A172 (cell line): ENCODE measurements around the gene KCNE3. TPM values are rescaled to one million over a fixed set of nuclear protein-coding genes. Genes with fewer than 3 reads are reported as not detected.

Experiments
- DNase-seq: peaks from one replicate; pipeline ENCODE4 v3.0.0-alpha.2; 2015; ENCODE audit warnings: low spot score
- total RNA-seq: library from RNA; depleted of rRNA; stranded (reverse); fragments of >200 nt; shearing (Covaris generic); gene quantifications from 2 replicates; pipeline ENCODE4 v1.2.3, GENCODE V29; 2014

KCNE3 gene
- total RNA-seq, 1 experiment from 2014 or later: not detected

DNA sequence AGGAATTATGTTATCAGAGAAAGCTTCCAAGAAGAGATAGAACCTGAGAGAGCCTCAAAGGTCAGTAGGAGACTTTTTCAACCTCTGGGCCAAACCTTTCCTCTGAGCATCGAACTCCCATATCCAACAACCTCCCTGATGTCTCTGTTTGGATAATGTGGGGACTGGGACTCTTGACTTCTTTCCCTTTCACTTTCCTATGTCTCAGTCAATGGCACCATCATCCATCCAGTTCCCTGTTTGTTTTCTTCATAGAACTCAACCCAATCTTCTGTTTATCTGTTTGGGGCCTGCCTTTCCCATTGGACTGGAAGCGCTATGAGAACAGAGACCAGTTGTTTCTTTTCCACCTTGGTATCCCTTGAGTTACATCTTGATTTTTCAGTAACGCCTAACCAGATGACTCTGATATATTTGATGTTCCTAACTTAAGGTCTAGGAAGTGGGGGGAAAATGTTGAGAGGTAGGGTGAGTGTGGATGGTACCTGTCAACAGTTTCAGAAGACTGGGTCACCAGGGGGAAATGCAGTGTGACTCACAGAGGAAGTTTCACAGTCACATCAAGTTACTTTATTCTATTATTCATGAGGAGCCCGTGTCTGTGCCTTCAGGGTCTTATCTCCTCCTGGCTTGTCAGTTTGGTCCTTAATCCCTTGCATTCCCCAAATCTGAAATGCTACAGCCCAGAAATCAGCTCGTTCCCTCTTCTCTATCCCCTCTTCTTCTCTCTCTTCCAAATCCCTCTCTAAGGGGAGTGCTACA lies 4.5 kb upstream of the KCNE3 start:
- no peak for DNase-seq

DNA sequence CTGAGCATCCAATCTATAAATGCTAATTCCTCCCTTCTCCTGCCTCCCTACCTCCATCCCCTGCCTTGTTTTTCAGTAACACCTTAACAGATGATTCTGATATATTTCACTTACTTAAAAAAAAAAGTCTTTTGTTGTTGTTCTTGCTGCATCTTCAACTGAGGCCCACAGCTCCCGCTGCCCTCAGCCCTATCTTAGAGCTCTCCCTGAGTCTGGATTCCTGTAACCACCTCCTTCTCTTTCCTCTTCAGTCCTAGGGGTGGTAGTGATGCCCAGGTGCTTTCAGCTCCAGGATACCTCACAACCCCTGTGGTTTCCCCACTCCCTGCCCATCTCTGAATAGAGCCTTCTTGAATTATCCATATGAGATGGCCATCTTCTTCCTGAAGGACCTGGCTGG lies 3.7 kb upstream of the KCNE3 start:
- DNase-seq: no peak

DNA sequence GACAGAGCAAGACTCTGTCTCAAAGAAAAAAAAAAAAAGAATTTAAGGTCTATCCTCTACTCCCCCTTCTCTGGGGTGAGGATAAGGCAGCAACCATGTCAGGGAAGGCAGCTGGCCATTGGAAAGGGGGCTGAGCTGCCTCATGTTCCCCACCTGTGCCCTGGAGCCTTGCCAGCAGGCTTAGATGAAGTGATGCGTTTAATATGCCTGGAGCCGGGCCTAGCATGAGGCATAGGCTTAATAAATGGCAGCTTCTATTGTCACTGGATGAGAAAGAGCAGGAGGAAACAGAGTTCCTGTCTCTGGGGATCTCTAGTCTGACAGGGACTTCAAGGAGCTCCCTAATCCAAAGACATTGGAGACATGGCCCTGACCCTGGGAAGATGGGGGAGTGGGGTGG lies 3.2 kb upstream of the KCNE3 start:
- DNase-seq: no peak

DNA sequence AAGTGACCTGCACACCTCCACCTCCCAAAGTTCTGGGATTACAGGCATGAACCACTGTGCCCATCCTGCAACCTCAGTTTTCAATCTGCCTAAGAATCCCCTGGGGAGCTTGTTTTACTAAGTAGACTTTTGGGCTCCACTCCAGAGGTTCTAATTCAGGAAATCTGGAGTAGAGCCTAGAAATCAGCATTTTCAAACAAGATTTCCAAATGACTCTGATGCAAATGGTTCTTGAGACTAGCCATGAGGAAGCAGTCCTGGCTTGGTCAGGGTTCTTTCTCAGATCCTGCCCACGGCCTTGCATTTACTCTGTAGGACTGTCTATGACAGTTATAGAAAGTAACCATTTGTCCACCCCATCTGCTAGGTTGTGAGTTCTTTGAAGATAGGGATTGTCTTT lies 1.6 kb upstream of the KCNE3 start:
- DNase-seq: no peak

DNA sequence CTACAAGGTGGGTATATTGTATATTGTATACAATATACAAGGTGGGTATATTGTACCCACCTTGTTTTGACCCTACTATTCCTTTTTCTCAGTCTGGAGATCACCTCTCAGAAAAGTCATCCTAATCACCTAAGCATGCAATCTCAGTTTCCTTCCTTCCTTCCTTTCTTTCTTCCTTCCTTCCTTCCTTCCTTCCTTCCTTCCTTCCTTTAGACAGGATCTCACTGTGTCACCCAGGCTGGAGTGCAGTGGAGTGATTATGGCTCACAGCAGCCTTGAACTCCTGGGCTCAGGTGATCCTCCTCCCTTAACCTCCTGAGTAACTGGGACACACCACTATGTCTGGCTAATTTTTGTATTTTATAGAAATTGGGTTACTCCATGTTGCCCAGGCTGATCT lies 1.2 kb upstream of the KCNE3 start:
- no peak for DNase-seq

DNA sequence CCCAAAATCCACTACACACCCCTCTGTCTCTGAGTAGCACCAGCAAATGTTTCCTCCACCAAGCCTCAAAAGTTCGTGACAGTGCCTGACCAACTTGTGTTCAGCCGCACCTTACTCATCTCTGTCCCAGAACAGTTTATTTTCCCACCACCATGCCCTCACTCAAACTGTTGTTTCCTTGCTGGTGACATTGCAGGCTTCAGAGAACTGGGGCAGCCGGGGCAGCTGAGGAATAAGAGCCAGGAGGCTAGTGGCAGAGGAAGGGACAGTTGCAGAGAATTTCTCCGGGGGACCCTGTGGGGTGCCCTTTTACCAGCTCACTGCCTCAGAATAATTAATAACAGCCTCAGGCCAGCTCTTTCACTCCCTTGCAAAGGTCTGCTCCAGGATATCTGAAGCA lies 709 bp upstream of the KCNE3 start:
- no peak for DNase-seq

DNA sequence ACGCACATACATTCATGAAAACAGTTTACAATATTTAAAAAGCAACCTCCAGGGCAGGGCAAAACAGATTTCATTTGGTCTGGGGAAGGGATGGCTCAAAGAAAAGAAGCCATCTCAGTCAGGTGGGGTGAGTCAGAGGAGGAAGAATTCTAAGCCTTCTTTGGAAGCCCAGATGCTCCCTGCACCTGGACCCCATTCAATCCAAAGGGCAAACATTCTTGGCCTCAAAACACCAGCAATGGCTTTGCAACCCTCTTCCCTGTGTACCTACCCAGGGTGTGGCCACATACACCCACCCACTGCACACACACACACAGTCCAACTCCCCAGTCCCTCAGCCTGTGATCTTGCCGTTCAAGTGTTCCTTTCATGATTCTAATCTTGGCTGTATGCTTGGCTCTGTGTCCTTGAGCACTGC lies 2.0 kb downstream of the KCNE3 start:
- no peak for DNase-seq

DNA sequence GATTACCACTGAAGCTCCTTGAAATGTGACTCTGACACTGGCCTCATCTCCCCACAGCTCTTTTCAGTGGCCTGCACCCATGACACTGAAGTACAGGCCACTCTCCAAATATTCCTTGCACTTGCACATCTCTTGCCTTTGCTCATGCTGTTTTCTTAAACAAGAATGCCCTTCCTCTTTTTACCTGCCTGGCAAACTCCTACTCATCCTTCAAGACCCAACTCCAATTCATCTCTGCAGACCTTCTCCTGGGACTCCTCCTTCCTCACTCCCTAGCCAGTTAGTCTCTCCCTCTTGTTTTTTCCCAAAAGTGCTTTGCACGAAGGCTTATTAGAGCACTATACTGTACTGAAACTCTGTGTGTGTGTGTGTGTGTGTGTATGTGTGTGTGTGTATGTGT lies 2.6 kb downstream of the KCNE3 start:
- no peak for DNase-seq

DNA sequence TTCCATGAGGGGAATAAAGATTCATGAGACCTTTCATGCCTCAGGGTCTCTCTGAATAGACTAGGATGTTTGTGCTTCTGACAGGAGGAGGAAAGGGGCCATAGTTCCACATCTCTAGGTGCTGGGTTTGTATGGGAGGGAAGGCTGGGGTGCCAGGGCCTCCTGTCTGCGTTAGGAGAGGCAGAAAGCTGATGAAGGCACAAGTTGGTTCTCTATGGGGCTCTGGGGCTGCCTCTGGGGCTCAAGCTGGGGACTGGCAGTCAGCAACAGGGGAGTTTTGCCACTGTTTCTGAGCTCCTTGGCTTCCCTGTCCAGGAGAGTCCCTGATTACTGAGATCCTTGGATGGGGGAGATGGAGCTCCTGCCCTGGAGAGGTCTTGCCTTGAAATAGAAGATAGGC lies 4.1 kb downstream of the KCNE3 start:
- DNase-seq: no peak

DNA sequence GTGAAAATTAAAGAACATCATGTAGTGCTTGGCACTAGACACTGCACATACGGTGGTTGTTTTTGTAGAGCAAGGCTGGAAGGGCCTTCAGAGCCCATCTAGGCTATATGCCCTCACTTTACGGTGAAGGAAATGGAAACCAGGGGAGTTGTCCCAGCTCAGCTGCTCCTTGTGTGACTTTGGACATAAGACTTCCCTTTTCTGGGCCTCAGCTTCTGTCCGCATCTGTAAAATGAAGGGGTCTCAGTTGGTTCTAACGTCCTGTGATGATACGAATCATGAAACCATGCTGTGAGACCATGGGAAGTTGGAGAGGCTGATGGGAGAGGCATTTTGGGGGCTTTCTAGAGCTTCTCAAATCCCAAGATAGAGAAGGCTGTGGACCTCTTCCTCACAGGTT lies 4.7 kb downstream of the KCNE3 start:
- DNase-seq: no peak

DNA sequence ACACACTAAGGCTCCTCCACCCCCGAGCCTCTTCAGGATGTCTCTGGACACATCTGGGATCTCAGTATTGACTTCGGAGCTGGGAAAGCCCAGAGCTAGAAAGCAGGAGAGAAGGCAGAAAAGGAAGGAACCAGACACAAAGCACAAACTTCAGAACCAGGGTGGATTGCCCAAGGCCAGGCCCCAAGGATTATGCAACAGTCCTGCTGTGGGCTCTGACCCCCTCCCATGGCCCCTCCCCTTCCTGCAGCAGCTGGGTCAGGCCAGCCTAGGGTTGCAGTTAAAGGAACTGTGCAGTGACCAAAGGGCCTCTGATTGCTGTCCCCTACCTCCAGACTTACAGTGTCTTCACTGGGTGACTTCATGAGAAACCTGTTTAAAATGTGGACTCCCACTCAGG lies 5.3 kb downstream of the KCNE3 start:
- no peak for DNase-seq

DNA sequence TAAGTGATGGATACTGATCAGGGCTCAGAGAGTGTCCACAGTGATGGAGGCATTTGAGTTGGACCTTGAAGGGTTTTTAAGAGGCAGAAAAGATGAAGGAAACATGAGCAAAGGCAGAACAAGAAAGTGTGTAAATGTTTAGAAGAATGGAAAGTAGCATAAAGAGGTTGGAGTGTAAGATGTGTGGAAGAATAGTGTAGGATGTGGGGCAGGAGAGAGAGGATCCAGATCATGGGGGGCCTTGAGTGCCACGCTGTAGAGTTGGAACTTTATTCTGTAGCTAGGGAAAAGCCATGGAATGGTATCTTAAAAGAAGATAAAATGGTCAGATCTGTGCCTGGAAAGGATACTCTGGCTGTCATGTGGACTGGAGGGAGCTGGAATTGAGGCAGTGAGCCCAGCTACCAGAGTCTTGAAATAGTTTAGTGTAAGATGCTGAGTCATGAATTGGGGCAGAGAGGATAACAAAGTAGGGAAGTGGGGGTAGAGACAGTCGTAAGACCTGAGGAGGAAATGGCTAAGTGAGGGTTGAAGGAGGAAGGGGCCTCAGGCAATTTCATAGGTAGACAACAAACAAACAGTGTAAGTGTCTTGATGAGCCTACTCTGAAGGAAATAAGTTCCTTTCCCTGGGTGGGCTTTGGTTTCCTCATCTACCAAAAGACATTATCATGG lies 6.7 kb downstream of the KCNE3 start:
- DNase-seq: no peak

DNA sequence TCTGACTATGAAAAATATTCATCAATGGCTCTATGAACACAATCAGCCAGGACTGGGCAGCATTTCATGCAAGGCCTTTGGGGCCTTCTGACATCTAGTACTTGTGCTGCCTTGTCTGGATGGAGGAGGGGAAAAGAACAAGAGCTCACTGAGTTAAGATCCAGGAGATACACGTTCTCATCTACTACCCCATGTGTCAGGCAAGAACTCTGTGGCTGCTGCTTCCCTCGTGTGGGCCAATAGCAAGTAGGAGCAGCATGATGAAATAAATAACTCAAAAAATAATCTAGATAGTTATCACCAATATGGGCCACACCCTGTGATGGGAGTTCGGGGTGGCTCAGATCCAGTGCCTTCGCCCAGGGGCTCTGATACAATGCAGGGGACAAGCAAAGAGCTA lies 7.3 kb downstream of the KCNE3 start:
- DNase-seq: no peak

DNA sequence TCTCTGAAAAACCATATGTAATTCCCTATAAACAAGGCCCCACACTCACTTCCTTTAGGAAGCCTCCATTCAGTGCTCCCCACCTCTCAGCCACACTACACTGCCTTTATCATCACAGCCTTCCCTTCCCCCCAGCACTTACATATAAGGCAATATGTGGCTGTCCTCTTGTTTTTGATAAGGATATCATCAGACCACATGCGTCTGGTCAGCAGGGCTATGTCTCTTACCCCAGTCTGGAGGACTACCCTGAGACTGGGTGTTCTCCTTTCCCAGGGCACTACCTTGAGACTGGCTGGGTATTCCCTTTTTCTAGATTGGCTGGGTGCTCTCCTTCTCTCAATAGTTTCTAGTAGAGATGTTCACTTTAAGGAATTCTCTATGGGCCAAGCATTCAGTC lies 7.8 kb downstream of the KCNE3 start:
- DNase-seq: no peak

DNA sequence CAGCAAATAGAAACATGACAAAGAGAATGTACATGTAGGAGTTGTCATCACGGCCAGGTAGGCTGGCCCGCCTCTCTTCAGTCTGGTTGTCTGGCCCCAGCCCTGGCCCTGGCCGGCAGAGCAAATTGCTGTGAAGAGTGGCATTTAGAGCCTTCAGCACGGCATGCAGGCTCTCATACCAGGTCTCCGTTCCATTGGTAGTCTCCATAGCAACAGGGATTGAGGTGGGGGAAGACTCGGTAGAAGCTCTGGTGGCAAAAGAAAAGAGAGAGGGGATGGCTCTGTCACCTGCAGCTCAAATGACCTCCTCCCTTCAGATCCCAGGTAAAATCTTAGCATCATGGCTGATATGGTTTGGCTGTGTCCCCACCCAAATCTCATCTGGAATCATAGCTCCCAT lies 10.0 kb downstream of the KCNE3 start:
- DNase-seq: no peak

DNA sequence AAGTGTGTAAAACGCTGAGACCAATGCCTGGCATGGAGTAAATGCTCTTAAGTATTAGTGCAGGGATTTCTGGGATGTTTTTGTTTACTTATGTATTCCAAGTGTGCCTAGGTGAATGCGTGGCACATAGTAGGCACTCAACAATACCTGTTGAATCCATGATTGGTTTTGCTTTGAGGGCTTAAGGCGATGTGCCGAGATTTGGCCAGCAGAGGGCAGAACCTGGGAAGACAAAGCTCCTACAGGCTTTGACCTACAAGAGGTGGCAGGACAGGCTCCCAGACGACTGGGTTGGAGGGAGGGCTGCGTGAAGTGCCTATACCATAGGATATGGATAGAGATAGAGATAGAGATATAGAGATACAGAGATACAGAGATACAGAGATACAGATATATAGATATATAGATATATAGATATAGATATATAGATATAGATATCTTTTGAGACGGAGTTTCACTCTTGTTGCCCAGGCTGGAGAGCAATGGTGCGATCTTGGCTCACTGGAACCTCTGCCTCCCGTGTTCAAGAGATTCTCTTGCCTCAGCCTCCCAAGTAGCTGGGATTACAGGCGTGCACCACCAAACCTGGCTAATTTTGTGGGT lies 13.9 kb downstream of the KCNE3 start:
- peak; percentile 52 for DNase-seq

DNA sequence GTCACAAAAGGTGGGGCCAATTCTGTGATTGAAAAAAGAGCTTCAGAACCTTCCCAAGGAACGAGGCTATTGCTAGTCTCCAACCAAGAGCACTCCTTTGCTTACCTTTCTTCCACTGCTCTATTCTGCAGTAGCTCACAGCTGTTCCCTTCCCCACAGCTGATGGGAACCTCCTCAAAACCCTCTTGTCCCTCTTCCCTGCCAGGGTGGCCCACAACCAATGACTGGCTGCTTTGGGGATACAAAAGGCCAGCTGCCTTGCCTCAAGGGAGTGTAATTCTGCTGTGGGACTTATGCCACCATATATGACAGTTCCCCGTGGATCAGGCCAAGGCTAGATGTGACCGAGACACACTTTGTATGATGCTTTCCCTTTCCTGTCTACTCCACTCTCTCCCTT lies 15.0 kb downstream of the KCNE3 start:
- DNase-seq: no peak

DNA sequence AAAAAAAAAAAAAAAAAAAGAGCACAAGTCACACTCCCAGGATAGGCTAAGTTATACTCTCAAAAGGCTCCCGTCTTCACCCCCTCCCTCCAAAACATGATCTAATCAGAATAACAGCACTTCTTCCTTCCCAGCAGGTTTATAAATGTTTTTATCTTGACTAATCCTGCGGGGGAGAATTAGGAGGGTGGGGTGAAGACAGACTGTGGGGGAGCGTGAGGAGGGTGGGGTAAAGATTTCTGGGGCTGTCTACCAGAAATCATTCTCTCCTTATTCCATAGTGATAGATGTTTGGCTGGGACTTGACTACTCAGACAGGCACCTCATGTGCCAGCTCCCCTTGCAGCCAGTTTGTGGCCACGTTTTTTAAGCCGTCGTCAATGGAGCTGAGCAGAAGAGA lies 17.0 kb downstream of the KCNE3 start:
- DNase-seq: no peak

DNA sequence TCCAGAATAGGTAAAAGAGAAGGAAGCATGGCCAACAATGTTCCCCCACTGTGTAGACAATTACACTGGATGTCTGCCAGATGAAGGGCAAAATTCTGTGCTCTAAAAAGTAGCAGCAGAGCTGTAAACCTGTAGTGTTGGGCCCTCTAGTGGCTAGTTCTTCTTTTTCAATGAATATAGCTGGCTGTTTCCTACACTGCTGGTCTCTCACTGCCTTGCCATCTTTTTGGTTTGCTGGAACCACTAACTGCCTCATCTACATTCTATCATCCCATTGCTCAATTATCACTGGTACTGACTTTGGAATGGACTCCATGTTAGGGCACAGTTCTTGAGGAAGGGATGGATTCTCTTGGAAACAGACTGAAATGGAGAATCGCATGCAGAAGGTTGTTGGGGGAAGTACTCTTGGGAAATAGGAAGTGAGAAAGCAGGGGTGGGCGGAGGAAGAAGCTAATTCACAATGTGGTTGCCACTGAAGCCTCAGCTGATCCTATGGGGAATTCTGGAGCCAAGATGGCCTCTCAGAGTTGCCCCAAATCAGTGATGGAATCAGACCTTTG lies 17.9 kb downstream of the KCNE3 start:
- peak; percentile 84 for DNase-seq

DNA sequence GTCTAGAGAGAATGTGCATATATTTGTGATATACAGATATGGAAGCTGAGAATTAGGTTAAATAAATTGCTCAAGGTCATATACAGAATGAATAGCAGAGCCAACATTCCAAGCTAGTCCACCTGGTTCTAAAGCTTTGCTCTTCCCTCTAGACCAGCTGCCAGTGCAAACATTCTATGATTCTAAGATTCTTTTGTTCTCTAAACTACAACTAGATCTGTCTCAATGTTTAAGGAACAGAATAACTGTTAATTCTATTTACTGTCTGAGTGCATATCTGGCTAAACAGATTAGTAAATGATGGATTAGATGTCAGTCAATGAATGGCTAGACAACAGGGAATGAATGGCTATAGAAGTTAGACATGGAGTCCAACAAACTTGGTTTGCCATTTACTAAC lies 19.6 kb downstream of the KCNE3 start:
- DNase-seq: no peak

DNA sequence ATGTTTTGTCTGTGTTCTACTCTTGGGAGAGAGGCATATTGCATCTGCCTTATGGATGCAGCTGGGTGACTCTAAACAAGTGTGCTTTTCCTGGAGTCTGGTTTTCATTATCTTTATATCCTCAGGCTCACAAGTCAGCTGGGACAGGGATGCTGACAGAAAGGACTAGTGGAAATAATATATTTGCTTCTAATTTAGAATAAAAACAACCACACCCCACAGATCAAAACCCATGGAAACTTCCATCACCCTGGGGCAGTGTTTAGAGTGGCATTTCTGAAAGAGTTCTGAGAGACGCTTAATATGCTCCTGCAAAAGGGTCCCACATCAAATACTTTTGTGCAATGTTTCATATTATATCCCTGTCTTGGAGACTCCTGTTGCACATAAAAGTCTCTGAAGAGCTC lies 20.8 kb downstream of the KCNE3 start:
- DNase-seq: no peak

DNA sequence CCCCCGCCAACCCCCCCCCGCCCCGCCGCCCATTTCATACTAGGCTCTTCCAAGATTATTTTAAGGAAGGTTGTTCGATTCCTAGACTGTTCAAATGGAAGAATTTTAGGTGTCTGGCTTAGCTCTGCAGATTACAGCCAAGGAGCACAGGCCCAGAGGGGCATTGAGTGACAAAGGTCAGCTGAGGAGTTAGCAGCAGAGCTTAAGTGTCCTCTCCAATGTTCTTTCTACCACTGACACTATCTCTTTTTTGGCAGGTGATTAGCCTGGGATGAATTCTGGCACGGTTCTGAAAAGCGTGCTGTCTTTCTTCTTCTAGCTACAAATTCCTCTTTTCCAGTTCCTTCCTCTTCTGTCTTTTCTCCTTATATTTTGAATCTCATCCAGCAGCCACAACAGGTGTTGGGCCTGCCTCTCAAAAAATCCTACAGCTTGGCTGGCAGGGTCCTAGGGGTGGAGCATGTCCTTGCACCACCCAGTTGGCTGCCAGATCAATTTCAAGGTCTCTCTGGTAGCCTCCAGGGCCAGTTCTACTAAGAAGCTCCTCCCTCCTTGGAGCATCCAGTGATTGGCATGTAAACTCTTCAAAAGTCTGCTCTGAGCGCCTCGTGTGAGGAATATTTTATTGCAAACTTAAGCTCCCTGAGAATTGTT lies 23.0 kb downstream of the KCNE3 start:
- no peak for DNase-seq
